ENCODE results near the gene PDXP. TPM values are rescaled to one million over a fixed set of nuclear protein-coding genes. Genes with fewer than 3 reads are reported as not detected.

The PDXP gene
- total and polyA plus RNA-seq, 5 donors from 2014 or later: 1.1 to 5.8 (median 2.0) TPM

- Mint-ChIP-seq H3K27me3 (no peaks in the 10 kb centered on the region), H3K4me3 (peak overlapping the region in 2 of 4 donors; percentile 11 to 80), H3K36me3 (no peaks in the 10 kb centered on the region), H3K27ac (peak overlapping the region; percentile 36 to 60 (median 52)), H3K4me1 (peaks cover 0 to 37% (median 13%) of the 10 kb centered on the region in 4 donors), H3K9me3 (no peaks in the 10 kb centered on the region)
- Histone ChIP-seq H3K27me3 (ENCODE audit: control insufficient read depth, insufficient read depth, low read length) (no peaks in the 10 kb centered on the region), H3K4me1 (ENCODE audit: control insufficient read depth, insufficient read depth, low read length, poor library complexity, severe bottlenecking) (peaks cover 38% of the 10 kb centered on the region), H3K4me3 (ENCODE audit: low read depth, low read length) (no peak overlapping the region), H3K9me3 (ENCODE audit: control insufficient read depth in 2 of 2, low read length in 2 of 2) (no peaks in the 10 kb centered on the region), H3K27ac (ENCODE audit: insufficient read depth, low read length, poor library complexity, severe bottlenecking) (no peak overlapping the region), H3K36me3 (ENCODE audit: control insufficient read depth, insufficient read depth, low read length) (no peaks in the 10 kb centered on the region)
- DNase-seq: no peak
- no peak for ATAC-seq (ENCODE audit: low read depth in 2 of 2)
Measured at GRCh38 chr22:37680191-37680851, 21.8 kb downstream of the PDXP start.

- ATAC-seq (ENCODE audit: low read depth in 2 of 2): no peak
- Histone ChIP-seq H3K27me3 (ENCODE audit: control insufficient read depth, insufficient read depth, low read length) (no peaks in the 10 kb centered on the region), H3K9me3 (ENCODE audit: control insufficient read depth in 2 of 2, low read length in 2 of 2) (no peaks in the 10 kb centered on the region), H3K27ac (ENCODE audit: insufficient read depth, low read length, poor library complexity, severe bottlenecking) (no peak overlapping the region), H3K4me1 (ENCODE audit: control insufficient read depth, insufficient read depth, low read length, poor library complexity, severe bottlenecking) (peaks cover 37% of the 10 kb centered on the region), H3K36me3 (ENCODE audit: control insufficient read depth, insufficient read depth, low read length) (no peaks in the 10 kb centered on the region), H3K4me3 (ENCODE audit: low read depth, low read length) (no peak overlapping the region)
- peak overlapping the region; percentile 60 to 85 (median 64) for H3K27ac Mint-ChIP-seq
- H3K4me1 Mint-ChIP-seq: peaks cover 2 to 32% (median 15%) of the 10 kb centered on the region in 4 donors
- peaks cover 4% of the 10 kb centered on the region for H3K27me3 Mint-ChIP-seq
- peak overlapping the region in 2 of 4 donors; percentile 1 to 80 for H3K4me3 Mint-ChIP-seq
- H3K9me3 Mint-ChIP-seq: no peaks in the 10 kb centered on the region
- no peaks in the 10 kb centered on the region for H3K36me3 Mint-ChIP-seq
- DNase-seq: no peak
Measured at GRCh38 chr22:37681001-37681424, 22.5 kb downstream of the PDXP start.

GRCh38 chr22:37681556-37682049 lies 23.1 kb downstream of the PDXP start:
- no peaks in the 10 kb centered on the region for H3K9me3 ChIP-seq (ENCODE audit: control insufficient read depth in 2 of 2, low read length in 2 of 2)
- ATAC-seq (ENCODE audit: low read depth in 2 of 2) (peak; percentile 9 to 11), DNase-seq (peak; percentile 62 to 80 (median 75))
- Mint-ChIP-seq H3K9me3 (no peaks in the 10 kb centered on the region), H3K27ac (peak overlapping the region in 2 of 3 donors; percentile 64 to 85), H3K4me3 (peak overlapping the region in 2 of 4 donors; percentile 1 to 80), H3K4me1 (peaks cover 4 to 33% (median 18%) of the 10 kb centered on the region in 4 donors), H3K36me3 (no peaks in the 10 kb centered on the region), H3K27me3 (peaks cover 4% of the 10 kb centered on the region)
- H3K27ac ChIP-seq (ENCODE audit: insufficient read depth, low read length, poor library complexity, severe bottlenecking): no peak overlapping the region
- no peaks in the 10 kb centered on the region for H3K36me3 ChIP-seq (ENCODE audit: control insufficient read depth, insufficient read depth, low read length)
- no peak overlapping the region for H3K4me3 ChIP-seq (ENCODE audit: low read depth, low read length)
- no peaks in the 10 kb centered on the region for H3K27me3 ChIP-seq (ENCODE audit: control insufficient read depth, insufficient read depth, low read length)
- peaks cover 32% of the 10 kb centered on the region for H3K4me1 ChIP-seq (ENCODE audit: control insufficient read depth, insufficient read depth, low read length, poor library complexity, severe bottlenecking)

- Histone ChIP-seq H3K4me1 (ENCODE audit: control insufficient read depth, insufficient read depth, low read length, poor library complexity, severe bottlenecking) (peaks cover 30% of the 10 kb centered on the region), H3K36me3 (ENCODE audit: control insufficient read depth, insufficient read depth, low read length) (peaks cover 17% of the 10 kb centered on the region), H3K9me3 (ENCODE audit: control insufficient read depth in 2 of 2, low read length in 2 of 2) (no peaks in the 10 kb centered on the region), H3K4me3 (ENCODE audit: low read depth, low read length) (no peak overlapping the region), H3K27ac (ENCODE audit: insufficient read depth, low read length, poor library complexity, severe bottlenecking) (no peak overlapping the region), H3K27me3 (ENCODE audit: control insufficient read depth, insufficient read depth, low read length) (no peaks in the 10 kb centered on the region)
- H3K27me3 Mint-ChIP-seq: peaks cover 4% of the 10 kb centered on the region
- peaks cover 6% of the 10 kb centered on the region for H3K36me3 Mint-ChIP-seq
- peak overlapping the region; percentile 92 to 97 (median 96) for H3K4me3 Mint-ChIP-seq
- DNase-seq (no peak), ATAC-seq (ENCODE audit: low read depth in 2 of 2) (no peak)
- H3K9me3 Mint-ChIP-seq: no peaks in the 10 kb centered on the region
- H3K27ac Mint-ChIP-seq: peak overlapping the region in 1 of 3 donors; percentile 96
- peaks cover 4 to 38% (median 27%) of the 10 kb centered on the region in 4 donors for H3K4me1 Mint-ChIP-seq
Measured at GRCh38 chr22:37684803-37685615, 26.5 kb downstream of the PDXP start.

- Histone ChIP-seq H3K4me3 (ENCODE audit: low read depth, low read length) (peak within 1 kb of the TSS; percentile 91), H3K4me1 (ENCODE audit: control insufficient read depth, insufficient read depth, low read length, poor library complexity, severe bottlenecking) (peaks cover 27% of the 10 kb centered on the region), H3K27me3 (ENCODE audit: control insufficient read depth, insufficient read depth, low read length) (no peaks in the 10 kb centered on the region), H3K36me3 (ENCODE audit: control insufficient read depth, insufficient read depth, low read length) (peaks cover 28% of the 10 kb centered on the region), H3K9me3 (ENCODE audit: control insufficient read depth in 2 of 2, low read length in 2 of 2) (no peaks in the 10 kb centered on the region), H3K27ac (ENCODE audit: insufficient read depth, low read length, poor library complexity, severe bottlenecking) (peak within 1 kb of the TSS; percentile 77)
- peak; percentile 88 to 89 for ATAC-seq (ENCODE audit: low read depth in 2 of 2)
- Mint-ChIP-seq H3K27ac (peak within 1 kb of the TSS; percentile 95 to 96 (median 95)), H3K27me3 (peaks cover 4% of the 10 kb centered on the region), H3K36me3 (peaks cover 13% of the 10 kb centered on the region), H3K4me1 (peaks cover 4 to 34% (median 22%) of the 10 kb centered on the region in 4 donors), H3K4me3 (peak within 1 kb of the TSS; percentile 92 to 97 (median 96)), H3K9me3 (no peaks in the 10 kb centered on the region)
- DNase-seq: peak; percentile 64 to 91 (median 80)
Measured at GRCh38 chr22:37686002-37686982, 27.8 kb downstream of the PDXP start, which contains the start of gene NOL12. Gene NOL12 (plus strand): TSS chr22:37686343. CDS start chr22:37686393, 50 bp downstream.

- Mint-ChIP-seq H3K36me3 (peaks cover 29% of the 10 kb centered on the region), H3K4me1 (peaks cover 4 to 30% (median 22%) of the 10 kb centered on the region in 4 donors), H3K4me3 (peak overlapping the region in 1 of 4 donors; percentile 58), H3K27ac (peak overlapping the region in 1 of 3 donors; percentile 20), H3K9me3 (no peaks in the 10 kb centered on the region), H3K27me3 (peaks cover 3% of the 10 kb centered on the region)
- H3K4me3 ChIP-seq (ENCODE audit: low read depth, low read length): no peak overlapping the region
- H3K9me3 ChIP-seq (ENCODE audit: control insufficient read depth in 2 of 2, low read length in 2 of 2): no peaks in the 10 kb centered on the region
- peaks cover 21% of the 10 kb centered on the region for H3K4me1 ChIP-seq (ENCODE audit: control insufficient read depth, insufficient read depth, low read length, poor library complexity, severe bottlenecking)
- DNase-seq (no peak), ATAC-seq (ENCODE audit: low read depth in 2 of 2) (no peak)
- H3K27me3 ChIP-seq (ENCODE audit: control insufficient read depth, insufficient read depth, low read length): no peaks in the 10 kb centered on the region
- H3K36me3 ChIP-seq (ENCODE audit: control insufficient read depth, insufficient read depth, low read length): peaks cover 54% of the 10 kb centered on the region
- H3K27ac ChIP-seq (ENCODE audit: insufficient read depth, low read length, poor library complexity, severe bottlenecking): no peak overlapping the region
Measured at GRCh38 chr22:37690407-37690806, 31.9 kb downstream of the PDXP start.
